NCI-H2196 treated with DMSO at 0.1 percent for 48 hours (cell line): ENCODE measurements around the gene DMKN.

Source experiments
- DNase-seq: peaks from one replicate; lab custom pipeline; 2025; ENCODE audit not compliant: unreplicated experiment; lab: John Stamatoyannopoulos, UW

The DMKN gene

DNA sequence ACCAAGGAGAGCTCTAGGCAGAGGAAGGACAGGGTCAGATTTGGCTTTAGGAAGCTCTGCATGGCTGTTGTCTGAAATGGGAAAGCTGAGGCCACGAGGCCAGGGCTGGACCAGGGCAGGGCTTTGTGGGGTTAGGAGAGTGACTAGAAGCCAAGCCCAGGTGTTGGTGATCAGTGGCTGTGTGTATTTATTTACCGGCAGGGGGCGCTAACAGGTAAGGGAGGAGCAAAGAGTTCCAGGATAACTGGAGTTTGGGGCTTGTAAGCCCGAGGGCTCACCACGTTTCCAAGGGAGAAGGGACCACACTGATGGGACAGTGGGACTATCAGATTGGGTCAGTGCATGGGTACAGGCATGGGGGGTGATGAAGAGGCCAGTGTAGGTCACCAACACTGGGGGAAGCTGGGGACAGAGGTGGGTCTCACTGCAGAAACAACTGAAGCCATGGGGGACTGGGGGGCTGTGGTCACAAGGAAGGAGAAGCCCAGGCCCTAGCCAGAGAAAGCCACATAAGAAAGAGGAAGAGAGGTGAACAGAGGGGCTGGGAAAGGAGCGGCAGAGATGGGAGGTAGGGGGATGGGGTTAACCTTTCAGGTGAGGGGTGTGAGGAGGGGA, 35.8 kb upstream of the DMKN start:
- DNase-seq, result peak; percentile 58

DNA sequence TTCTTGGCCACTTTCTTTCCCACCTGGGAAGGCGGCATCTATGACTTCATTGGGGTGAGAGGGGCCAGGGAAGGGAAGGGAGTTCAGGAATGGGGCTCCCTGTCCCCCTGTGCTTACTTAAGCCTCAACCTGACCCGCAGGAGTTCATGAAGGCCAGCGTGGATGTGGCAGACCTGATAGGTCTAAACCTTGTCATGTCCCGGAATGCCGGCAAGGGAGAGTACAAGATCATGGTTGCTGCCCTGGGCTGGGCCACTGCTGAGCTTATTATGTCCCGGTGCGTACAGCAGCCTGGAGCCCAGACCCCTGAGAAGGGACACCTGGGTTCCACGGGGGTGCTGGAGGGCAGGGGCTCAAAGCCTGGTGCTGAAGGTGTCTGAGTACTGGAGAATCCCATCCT, 33.1 kb upstream of the DMKN start:
- no peak for DNase-seq

DNA sequence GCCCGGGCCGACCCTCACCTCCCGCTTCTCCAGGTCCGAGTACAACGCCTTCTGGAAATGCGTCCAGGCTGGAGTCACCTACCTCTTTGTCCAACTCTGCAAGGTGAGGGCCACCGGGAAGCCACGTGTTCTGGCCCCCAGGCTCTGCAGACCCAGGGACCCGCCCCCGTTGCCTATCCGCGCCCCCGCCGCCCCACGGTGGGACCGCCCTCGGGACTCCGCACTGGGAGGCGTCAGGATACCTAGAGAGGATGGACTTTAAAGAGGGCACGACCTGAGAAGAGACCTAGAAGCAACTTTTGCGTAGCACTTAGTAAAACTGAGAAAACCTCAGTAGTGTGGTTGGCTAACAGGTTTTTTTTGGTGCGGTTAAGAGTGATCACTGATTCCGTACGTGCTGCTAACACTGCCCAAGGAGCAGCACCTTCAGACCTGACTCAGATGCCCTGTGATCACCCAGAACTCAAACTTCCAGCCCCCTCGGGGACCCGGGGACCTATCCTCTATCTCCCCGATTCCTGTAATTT, 32.5 kb upstream of the DMKN start:
- DNase-seq, result peak; percentile 13

DNA sequence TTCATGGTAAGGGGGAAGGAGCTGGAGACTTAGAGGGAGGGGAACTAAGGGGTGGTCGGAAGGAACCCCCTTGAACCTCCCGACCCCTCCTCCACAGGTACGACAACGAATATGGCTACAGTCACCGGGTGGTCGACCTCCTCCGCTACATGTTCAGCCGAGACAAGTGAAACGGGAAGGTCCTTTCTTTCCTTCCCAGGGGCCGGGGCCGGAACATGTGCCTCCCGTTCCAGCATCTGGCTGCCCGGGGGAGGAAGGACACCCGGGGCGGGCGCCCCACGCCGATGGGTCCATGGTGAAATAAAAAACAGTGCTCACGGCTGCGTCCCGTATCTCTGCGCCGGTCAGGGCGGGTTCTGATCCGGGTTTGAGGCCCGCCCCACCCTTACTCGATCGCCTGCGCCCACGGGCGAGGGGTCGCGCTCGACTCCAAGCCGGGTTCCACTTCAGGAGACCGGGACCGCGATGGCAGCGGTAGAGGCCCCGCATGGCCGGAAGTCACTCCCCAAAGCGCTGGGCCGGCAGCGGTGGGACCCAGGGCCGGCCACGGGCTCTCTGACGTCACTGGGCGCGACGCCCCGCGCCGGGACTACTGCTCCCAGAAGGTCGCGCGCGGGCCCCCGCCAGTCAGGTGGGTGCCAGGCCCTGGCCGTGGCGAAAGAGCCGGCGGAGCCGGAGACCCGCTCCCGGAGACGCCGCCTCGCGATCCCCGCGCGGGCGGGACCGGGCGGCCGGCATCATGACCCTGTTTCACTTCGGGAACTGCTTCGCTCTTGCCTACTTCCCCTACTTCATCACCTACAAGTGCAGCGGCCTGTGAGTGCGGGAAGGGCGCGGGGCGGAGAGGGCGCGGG, 31.8 kb upstream of the DMKN start, which contains the start of gene TMEM147:
TSS of gene TMEM147 (plus strand) at position 626 of the 854 bp plus-strand sequence. CDS start at position 740, 114 bp downstream.
- DNase-seq, result peak; percentile 75

DNA sequence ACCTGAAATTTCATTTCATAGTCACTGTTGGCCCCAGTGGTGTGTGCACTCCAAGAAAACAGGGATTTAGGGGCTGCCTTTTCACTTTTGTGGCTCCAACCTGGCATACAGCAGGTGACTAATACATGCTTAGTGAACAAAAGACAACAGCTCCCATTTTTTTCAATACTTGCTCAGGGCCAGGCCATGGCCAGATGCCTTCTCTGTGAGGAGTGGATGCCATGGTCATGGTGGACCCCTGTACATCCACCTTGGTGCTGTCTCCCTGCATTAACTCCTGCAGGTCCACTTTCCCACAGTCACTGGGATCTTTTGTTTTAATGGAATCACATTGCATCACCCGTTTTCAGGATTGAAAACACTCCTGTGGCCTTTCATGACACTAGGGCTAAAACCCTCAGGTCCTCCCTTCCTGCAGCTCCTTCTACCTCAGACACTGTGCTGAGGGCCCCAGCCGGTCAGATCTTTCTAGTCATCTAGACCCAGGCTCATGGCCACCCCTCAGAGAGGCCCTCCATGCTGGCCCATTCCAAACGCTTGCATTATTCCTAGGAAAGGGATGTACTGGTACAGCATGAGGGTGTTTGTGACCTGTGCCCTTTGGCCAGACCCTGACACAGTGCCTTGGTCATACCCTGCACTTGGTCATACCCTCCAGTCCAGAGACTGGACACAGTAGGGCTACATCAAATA, 30.8 kb upstream of the DMKN start:
- no peak for DNase-seq

DNA sequence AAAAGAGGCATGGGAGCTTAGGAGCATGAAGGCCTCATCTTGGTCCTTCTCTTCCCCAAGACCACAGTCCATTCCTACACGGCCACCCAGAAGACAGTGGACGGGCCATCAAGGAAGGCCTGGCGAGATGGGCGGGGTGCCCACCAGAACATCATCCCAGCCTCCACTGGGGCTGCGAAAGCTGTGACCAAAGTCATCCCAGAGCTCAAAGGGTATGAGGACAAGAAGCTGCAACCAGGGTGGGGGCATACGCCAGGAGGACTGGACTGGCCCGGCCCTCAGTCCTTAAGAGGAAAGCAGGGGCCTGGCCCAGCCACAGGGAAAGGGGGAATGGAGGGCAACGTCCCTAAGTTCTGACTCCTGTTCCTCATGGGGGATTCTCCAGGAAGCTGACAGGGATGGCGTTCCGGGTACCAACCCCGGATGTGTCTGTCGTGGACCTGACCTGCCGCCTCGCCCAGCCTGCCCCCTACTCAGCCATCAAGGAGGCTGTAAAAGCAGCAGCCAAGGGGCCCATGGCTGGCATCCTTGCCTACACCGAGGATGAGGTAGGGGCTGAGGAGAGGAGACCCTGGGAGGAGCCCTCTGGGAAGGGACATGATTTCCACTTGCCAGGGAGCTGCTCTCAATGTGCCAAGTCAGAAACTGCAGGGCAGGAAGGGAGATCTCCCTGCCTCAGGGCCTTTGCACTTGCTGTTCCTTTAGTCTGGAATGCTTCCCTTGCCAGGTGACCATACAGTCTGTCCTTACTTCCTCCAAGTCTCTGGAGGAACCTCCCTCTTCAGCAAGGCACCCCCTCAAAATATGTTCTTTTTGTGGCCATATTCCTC, 30.0 kb upstream of the DMKN start:
- no peak for DNase-seq

DNA sequence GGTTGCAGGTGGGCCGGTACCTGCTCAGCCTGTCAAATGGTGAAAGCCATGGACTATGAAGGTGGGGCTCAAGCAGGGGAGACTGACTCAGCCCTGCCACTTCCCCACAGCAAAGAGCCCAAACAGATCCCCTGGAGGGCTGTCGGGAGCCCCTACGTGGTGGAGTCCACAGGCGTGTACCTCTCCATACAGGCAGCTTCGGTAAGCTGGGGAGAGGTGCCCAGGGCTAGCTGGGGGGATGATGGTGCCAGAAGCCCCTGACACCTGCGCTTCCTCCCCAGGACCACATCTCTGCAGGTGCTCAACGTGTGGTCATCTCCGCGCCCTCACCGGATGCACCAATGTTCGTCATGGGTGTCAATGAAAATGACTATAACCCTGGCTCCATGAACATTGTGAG, 28.8 kb upstream of the DMKN start:
- DNase-seq, result no peak

DNA sequence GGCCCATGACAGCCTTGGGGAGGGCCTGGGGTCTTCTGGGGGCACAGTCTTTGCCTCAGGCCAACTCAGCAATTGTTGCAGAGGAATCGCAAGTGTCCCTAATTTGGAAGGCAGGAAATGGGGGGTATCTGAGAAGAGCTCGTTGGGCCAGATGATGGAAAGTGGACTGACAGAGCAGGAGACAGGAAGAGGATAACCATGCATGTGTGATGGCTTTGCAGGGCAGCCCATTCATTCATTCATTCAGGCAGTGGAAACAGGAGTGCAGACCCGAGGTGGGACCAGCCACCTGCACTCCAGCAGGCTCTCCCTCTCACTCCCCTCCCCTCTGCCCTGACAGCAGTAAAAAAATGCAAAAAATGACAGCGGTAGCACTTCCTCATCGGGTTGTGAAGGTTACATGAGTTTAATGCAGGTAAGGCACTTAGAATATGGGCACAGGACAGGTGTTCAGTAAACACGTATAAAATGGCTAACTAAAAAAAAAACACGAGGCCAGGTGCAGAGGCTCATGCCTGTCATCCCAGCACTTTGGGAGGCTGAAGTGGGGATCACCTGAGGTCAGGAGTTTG, 27.0 kb upstream of the DMKN start:
- no peak for DNase-seq

DNA sequence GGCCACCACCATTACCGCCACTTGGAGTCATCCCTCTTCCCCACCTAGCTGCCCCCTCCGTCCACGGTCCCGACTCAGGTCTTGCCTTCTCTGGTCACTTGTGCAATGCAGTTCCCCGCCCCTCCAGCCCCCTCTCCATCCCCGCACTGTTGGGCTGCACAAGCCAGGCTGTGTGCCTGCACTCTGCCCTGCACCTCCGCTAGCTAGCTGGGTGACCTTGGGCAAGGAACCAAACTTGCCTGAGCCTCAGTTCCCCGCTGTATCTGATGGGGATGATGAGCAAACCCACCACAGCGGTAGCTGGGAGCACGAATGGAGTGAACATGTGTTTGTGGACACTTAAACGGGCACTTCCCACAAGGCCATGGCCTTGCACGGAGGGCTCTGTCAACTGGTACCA, 26.4 kb upstream of the DMKN start:
- DNase-seq, result no peak

DNA sequence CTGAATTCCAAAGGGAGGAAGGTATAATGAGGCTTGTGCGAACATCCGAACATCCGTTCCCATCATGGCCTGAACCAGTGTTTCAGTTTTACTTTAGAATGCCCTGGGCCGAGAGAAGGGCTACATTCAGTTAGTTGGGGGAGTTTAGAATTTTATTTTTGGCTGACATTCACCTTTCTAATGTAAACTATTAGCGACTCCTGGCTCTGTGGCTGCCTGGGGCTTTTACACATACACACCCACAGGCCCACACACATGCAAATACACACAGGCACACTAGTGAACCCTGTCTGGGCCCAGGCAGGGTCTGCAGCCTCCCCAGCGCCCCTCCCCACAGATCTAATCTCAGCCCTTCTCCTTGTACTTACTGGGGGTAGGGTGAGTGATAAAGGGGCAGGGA, 25.9 kb upstream of the DMKN start:
- DNase-seq, result no peak

DNA sequence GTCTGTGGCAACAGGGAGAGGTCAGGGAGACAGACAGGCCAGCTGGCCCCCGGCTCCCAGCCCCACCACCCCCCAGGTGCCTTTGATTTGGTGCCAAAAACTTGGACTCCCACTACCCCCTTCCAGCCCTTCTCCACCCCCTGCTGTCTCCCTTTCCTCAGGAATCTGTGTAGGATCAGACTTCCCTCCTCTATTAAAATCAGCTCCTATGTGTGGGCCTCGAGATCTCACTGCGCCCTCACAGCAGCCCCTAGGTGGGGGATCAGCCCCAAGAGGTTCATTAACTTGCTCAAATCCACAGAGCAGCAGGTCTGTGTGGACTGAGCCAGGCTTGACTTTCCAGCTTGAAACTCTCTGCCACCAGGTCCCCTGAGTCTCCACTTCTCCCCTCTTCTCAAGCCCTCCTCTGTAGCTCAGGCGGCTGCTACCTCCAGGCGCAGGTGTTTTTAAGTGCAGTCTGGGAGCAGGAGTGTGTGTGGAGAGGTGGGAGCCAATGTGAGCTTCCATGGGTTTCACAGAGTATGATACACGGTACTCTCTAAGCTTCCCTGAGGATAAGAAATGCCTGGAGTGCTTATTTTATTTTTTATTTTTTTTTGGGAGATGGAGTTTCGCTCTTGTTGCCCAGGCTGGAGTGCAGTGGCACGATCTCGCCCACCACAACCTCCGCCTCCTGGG, 21.5 kb upstream of the DMKN start:
- DNase-seq, result no peak

DNA sequence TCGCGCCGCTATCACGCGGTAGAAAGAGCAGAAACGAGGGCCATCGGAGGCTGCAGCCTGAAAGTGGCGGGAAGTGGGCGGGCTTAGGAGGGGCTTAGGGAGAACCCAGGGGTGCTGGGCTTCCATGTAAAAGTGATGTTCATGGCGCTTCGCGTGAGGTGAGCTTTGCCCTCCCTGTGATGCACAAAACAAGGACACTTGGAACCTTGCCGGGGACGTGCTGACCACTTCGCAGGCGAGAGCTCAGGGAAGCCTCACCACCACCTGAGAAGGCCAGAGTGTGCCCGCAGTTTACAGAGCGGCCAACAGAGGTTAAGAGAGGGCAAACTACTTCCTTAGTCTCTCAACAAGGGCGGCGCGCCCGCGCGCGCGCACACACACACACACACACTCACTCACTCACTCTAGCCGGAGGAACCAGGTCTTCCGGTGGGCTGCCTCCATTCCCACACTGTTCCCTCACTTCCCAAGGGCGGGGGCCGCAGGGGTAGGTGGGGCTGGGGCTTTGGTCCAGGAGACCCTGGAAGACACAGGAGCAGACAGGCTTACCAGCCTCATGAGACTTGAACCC, 20.5 kb upstream of the DMKN start:
- DNase-seq, result no peak

DNA sequence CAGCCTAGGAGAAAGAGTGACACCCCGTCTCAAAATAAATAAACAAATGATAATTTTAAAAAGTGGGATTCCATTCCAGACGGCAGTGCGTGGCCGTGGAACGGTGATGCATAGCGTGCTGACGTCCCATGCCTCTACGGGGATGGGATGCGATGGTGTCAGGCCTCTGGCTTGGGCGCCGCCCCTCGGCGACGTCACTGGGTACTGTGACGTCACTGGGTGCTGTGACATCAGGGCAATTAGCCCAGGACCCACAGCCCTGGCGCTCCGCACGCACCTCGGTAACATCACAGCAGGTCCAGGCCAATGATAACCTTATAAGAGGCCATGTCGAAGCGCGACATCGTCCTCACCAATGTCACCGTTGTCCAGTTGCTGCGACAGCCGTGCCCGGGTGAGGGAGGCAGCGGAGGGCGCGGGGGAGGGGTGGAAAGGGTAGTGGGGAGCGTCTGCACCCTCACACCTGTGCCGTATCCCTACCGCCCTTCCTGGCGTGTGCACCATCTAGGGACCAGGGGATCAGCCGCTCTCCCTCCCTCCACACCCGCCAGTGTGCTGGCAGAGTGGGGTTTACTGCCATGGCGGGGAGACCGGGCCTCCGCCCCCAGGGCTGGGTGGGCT, 19.9 kb upstream of the DMKN start, which contains the start of gene GAPDHS:
TSS of gene GAPDHS (plus strand) at position 256 of the 621 bp plus-strand sequence. CDS start at position 328, 72 bp downstream.
- DNase-seq, result no peak

DNA sequence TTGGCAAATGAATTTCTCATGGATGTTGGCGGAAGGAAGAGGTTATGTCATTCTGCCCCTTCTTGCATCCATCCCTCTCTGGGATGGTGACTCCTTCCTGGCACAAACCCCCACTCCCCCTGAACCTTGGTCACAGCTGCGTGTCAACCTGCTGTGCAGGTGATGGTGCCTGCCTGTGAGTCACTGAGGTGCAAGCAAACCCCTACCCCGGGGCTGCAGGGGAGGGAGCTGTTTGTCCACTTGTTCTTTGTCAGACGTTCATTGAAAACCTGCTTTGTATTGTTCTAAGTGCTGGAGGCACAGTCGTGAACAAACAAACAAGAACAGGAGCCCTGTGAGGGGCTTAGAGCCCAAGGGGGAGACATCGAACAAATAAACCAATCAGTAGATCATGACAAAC, 17.8 kb upstream of the DMKN start:
- no peak for DNase-seq

DNA sequence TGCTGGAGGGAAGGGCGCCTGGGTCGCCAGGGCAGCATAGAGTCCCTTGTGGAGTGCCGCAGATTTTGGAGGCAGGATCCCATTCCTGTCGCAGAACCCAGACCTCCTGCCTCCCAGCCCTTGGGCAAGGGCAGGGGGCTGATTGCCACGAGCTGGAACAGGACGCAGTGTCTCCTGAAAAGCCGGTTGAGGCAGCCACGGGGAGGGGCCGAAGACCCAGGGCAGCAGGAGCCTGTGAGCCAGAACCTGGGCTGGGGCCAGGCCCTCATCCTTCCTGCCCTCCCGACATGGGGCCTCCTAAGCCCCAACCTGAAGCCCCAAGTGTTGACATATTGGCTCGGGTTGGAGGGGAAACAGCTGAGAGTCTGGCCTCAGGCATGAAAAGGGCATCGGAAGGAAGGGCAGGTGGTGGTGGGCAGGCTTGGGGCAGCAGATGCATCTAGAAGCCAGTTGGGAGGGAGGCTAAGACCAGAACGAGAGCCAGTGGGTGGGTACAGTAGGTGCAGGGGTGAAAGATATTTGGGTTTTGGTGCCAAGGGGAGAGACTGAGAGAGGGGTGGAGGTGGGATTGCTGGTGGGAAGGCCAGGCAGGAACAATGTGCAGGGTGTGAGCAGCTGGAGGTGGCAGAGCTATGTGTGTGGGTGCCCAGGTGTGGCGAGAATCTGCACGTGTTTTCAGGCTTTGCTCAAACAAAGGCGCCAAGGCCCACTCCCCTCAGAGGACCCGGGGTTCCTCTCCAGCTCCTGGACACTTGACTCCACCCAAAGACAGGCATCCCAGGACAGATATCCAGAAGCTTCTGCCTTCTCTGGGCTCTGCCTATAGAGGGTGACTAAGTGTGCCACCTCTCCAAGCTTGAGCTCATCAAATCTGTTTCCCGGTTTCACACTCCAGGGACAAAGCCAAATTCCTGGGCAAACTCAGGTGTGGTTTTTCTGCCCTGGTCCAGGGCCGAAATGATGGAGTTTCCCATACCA, 16.1 kb upstream of the DMKN start:
- no peak for DNase-seq

DNA sequence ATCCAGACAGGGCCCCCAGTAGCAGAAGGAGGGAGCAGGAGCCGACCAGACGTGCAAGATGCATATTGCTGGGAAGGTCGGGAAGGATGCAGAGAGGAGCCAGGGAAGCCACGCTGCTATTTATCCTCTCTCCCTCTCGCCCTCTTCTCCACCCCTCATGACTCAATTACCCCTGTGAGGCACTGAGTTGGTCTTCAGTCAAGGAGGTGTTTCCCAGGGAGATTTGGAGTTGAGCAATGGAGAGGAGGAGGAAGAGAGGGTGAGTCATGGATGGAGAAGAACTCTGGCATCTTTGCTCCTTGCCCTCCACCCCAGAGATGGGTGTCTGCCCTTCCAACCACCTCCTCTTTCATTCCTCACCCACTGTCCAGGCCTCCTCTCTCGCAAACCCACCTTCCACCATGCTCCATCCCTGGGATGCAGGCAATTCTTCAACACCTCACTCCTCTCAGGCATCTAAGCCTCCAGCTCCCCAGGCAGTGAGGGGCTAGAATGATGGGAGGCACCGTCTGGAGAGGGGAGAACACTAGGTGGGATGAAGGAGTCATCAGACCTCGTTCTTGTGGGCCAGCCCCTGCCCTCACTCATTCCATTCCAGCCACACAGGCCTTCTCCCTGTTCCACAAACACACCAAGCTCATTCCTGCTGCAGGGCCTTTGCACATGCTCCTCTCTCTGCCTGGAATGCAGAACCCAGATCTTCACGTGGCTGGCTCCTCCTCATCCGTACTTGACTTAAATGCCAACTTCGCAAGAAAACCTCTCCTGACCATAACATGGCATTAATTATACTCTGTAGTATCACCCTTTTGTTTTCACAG, 15.0 kb upstream of the DMKN start, which contains the start of gene SBSN:
TSS of gene SBSN (minus strand) at position 94 of the 821 bp plus-strand sequence. CDS start at position 64, 30 bp downstream.
- no peak for DNase-seq

DNA sequence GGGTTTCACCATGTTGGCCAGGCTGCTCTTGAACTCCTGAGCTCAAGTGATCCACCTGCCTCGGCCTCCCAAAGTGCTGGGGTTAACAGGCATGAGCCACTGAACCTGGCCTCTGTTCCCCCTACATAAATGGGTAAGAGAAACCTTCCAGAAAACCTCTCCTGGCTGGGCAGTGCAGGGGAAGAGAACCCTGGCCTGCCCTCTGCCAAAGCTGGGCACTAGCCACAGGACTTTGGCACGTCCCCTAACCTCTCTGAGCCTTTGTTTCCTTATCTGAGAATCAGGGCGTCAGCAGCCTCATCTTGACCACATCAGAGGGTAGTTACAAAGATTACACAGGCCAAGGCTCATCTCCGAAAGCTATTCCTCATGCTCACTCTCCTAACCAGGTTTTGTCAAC, 12.4 kb upstream of the DMKN start:
- DNase-seq, result no peak
